Measurements from ENCODE around the gene PLA2G4F.

The PLA2G4F gene

DNA sequence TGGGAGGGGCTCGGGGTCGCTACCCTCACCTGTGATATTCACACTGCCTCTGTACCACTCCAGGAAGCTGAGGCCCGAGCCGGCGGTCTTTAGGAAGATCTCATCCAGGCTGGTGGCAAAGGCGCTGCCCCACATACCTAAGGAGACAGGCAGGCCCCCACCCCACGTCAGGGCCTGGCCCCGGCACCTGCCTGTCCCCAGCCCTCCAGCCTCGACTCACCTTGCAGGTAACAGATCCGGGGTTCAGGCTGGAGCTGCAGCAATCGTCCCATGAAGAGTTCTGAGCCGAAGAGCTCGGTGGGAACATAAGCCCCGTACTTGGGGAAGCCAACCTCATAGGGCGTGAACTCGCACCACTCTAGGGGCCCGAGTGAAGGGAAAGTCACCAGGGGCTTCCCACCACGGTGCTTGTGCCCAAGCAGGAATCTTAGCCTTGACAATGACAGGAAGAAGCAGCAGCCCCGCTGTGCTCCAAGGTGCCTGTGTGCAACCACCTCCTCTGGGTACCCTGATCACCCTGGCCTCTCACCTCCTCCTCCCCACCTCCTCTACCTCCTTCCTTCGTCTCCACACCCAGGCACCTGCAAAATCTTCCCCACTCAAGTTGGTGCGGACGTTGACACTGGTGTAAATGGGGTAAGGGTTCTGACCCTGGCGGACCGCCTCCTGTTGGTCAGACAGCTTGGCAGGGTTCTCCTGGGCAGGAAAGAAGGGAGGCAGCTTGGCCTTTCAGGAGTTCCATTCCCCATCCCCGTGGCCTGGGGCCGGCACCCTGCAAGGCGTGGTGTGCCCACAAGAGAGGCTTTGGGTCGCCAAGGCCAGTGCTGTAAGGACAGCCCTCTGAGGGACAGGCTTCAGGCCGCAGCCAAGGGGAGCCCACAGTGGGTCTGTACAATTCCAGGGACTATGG, 10.6 kb downstream of the PLA2G4F start:
- no peak for DNase-seq

GRCh38 chr15:42144841-42145375, 11.5 kb downstream of the PLA2G4F start:
- DNase-seq = no peak

GRCh38 chr15:42143866-42144625, 12.4 kb downstream of the PLA2G4F start:
- DNase-seq = no peak

GRCh38 chr15:42143356-42143755, 13.1 kb downstream of the PLA2G4F start:
- DNase-seq = no peak

GRCh38 chr15:42141795-42142667, 14.4 kb downstream of the PLA2G4F start:
- DNase-seq = no peak

DNA sequence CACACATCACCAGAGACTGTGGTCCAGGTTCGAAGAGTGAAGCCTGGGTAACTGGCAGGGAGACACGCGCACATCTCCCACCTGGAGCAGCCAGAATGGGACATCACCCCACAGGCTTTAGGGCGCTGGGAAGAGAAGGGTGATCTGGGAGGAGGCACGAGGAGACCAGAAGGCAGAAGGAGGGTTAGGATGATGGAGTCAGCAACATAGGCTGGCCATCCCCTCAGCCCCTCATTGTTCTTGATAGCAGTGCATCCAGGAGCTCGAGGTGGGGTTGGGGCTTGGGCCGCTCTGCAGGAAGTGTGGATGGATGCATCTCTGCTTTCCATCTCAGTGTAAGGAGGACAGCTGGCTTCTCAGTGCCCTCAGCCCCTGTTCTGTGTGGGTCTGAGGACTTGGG, 15.2 kb downstream of the PLA2G4F start:
- DNase-seq = no peak

DNA sequence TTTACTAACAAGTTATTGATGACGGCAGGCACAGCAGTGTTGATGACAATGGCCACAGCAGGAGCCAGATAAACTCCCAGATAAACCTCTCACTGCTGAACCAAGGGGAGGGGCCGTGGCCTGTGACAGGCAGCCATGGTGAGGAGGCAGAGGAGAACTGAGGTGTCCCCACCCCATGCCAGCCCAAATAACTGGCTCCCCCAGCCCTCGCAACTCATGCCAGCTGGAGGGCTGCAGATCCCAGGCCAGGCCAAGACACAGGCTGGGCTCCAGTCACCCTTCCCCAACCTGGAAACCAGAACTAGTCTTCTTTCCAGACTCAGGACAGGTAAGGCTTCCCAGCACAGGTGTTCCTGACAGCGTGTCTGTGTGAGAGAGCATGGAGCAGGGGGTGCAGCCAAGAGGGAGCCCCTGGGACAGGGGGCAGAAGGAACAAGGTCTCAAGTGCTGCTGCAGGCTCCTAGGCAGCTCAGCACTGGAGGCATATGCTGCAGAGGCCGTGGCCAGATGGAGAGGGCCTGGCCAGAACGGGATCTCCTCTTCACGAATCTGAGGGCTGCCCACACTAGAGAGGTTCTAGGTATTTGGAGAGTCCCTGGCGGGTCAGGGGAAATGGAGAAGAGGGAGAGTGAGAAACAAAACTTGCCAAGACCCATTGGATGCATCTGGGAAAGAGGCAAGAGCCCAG, 15.9 kb downstream of the PLA2G4F start:
- DNase-seq = no peak

DNA sequence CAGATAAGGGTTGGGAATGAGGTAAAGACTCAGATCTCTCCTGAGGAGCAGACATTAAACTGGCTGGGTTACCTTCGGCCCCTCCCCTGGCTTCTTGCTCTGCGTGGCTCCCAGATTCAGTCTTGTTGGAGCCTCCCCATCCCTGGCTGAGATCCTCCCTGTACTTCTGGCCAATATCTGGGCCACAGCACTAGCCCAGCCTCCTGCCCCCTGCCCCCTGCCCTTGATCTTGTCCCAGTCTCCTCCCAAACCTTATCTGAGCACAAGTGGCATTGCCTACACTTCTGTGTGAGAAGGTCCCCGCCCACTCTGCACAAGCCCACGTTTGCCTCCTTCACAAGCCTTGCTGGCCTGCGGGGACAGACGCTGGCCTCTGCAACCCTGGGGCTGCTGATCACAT, 16.8 kb downstream of the PLA2G4F start:
- DNase-seq = no peak

GRCh38 chr15:42138968-42139386, 17.5 kb downstream of the PLA2G4F start:
- no peak for DNase-seq

DNA sequence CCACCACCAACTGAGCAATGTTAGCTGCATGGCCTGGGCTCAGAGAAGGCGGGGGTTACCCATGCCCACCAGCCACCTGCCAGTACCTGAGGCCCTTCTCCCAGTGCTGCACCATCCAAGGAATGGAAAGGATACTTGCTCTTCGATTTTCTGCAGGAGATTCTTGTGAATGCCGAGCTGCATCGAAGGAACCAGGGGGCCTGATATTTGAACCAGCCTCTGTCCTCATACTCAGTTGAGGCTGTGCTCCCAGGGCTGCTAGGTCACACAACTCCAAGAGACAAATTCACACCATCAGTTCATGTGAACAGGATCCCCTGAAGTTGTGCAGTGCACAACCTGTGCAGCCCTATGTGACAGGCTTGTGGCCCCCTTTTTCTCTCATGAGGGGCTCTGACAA, 18.0 kb downstream of the PLA2G4F start:
- no peak for DNase-seq

- DNase-seq = no peak
These were observed 18.8 kb downstream of the PLA2G4F start for GRCh38 chr15:42137461-42138261.

GRCh38 chr15:42136513-42136912, 19.9 kb downstream of the PLA2G4F start:
- no peak for DNase-seq

- DNase-seq = no peak
These were observed 21.1 kb downstream of the PLA2G4F start for GRCh38 chr15:42135351-42135750.

GRCh38 chr15:42134617-42135245, 21.7 kb downstream of the PLA2G4F start:
- DNase-seq = no peak

GRCh38 chr15:42133886-42134502, 22.4 kb downstream of the PLA2G4F start:
- DNase-seq = no peak

DNA sequence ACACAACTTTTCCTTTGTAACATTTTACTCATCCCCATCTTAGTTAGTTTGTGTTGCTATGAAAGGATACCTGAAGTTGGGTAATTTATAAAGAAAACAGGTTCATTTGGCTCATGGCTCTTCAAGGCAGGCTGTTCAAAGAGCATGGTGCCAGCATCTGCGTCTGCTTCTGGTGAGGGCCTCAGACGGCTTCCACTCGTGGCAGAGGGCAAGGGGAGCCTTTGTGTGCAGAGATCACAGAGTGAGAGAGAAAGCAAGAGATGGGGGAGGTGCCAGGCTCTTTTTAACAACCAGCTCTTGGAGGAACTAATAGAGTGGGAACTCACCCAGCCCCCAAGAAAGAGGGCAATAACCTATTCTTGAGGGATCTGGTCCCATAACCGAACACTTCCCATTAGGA, 23.1 kb downstream of the PLA2G4F start:
- DNase-seq = no peak

- no peak for DNase-seq
These were observed 24.3 kb downstream of the PLA2G4F start for GRCh38 chr15:42131826-42132806.

GRCh38 chr15:42131006-42131405, 25.4 kb downstream of the PLA2G4F start:
- DNase-seq = no peak
